ENCODE data around the gene GJC2.

DNA sequence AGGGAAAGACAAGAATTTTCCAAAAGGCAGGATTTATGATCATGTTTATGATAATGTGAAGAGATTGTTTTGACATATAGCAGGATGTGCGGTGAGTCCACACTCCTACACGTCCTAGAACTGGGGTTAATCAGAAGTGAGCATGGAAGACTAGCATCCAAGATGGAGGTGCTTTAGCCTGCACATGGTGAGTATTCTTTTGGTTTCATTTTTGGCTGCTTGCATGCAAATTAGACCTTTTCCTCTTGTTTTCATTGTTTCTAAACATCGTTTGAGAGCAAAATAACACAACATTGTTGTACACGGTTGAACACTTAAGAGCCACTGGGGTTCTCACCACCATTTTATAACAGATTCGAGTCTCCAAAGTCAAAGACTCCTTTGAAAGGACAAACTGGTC, 24.5 kb upstream of the GJC2 start:
- TF ChIP-seq, protein P1, sequence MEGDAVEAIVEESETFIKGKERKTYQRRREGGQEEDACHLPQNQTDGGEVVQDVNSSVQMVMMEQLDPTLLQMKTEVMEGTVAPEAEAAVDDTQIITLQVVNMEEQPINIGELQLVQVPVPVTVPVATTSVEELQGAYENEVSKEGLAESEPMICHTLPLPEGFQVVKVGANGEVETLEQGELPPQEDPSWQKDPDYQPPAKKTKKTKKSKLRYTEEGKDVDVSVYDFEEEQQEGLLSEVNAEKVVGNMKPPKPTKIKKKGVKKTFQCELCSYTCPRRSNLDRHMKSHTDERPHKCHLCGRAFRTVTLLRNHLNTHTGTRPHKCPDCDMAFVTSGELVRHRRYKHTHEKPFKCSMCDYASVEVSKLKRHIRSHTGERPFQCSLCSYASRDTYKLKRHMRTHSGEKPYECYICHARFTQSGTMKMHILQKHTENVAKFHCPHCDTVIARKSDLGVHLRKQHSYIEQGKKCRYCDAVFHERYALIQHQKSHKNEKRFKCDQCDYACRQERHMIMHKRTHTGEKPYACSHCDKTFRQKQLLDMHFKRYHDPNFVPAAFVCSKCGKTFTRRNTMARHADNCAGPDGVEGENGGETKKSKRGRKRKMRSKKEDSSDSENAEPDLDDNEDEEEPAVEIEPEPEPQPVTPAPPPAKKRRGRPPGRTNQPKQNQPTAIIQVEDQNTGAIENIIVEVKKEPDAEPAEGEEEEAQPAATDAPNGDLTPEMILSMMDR (optimal IDR thresholded peaks at IDR 0.05 in 1 of 3, IDR thresholded peaks at IDR 0.05 in 1 of 3, conservative IDR thresholded peaks at IDR 0.05 in 1 of 3; ENCODE audit: extremely low read depth in 1 of 3, insufficient read depth in 2 of 3, low read length in 3 of 3): no peak
- no peak for TF ChIP-seq EZH2 (IDR thresholded peaks at IDR 0.05; ENCODE audit: low read length)

All from keratinocyte (primary cell).